ENCODE data around the gene GSKIP.

DNA sequence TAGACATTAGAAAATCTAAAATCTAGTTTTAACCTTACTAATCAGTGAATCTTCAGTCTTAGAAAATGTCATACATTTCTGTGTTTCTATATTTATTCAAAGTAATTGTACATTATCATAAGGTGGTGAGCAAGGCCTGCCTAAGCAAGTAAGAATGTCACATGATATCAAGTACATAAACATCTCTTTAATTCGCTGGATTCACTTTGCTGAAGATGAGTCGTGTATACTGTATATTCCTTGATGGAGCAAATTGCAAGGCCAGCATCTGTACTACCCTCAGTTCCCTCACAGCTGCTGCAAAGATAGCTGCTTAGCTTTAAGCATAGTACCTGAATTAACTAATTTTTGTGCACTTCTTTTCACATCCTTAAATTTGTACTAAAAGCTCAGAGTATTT is 20.1 kb downstream of the GSKIP start:
- TF ChIP-seq, protein P1, sequence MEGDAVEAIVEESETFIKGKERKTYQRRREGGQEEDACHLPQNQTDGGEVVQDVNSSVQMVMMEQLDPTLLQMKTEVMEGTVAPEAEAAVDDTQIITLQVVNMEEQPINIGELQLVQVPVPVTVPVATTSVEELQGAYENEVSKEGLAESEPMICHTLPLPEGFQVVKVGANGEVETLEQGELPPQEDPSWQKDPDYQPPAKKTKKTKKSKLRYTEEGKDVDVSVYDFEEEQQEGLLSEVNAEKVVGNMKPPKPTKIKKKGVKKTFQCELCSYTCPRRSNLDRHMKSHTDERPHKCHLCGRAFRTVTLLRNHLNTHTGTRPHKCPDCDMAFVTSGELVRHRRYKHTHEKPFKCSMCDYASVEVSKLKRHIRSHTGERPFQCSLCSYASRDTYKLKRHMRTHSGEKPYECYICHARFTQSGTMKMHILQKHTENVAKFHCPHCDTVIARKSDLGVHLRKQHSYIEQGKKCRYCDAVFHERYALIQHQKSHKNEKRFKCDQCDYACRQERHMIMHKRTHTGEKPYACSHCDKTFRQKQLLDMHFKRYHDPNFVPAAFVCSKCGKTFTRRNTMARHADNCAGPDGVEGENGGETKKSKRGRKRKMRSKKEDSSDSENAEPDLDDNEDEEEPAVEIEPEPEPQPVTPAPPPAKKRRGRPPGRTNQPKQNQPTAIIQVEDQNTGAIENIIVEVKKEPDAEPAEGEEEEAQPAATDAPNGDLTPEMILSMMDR (IDR thresholded peaks at IDR 0.05), result no peak
- no peak for TF ChIP-seq POLR2A (IDR thresholded peaks at IDR 0.05)

Data from body of pancreas (tissue), 4 donors.